ENCODE measurements around the gene CCDC93.

Gene CCDC93

DNA sequence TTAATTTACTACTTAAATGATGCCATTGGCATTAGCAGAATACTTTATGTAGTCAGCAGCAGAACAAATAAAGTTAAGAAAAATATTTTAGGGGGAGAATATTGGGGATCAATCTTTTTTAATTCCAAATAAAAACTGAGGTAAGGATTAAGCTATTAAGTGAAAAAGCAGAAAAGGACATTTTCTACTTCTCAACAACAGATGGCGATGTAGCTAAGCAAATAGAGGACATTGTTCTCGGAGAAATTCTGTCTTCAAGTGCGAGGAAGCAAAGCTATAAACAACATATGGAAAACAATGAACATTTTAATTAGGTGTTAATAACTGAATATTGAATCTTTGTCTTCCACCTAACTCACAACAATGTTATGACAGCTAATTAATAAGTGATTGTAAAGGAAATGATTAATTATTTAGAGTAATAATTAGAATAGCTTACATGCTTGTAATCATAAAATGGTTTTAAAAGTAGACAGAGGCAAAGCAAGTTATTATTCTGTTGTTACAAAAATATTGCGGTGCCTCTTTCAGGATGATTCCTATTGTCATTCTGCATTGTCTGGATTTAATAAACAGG lies 32.9 kb upstream of the CCDC93 start:
- Histone ChIP-seq H3K9me3 (ENCODE audit: control extremely low read depth in 1 of 5, control insufficient read depth in 4 of 5, insufficient read depth in 2 of 5, low read depth in 1 of 5, low read length in 4 of 5) (no peaks in the 10 kb centered on the region), H3K4me1 (ENCODE audit: control extremely low read depth in 1 of 4, control insufficient read depth in 4 of 4, insufficient read depth in 4 of 4, low read length in 3 of 4) (peaks cover 0 to 18% (median 10%) of the 10 kb centered on the region in 4 experiments), H3K27ac (ENCODE audit: insufficient read depth in 1 of 2, low read depth in 1 of 2, low read length in 2 of 2, poor library complexity in 1 of 2, severe bottlenecking in 2 of 2) (no peak overlapping the region), H3K4me3 (ENCODE audit: control insufficient read depth in 1 of 7, extremely low read depth in 1 of 7, insufficient read depth in 4 of 7, low read depth in 2 of 7, low read length in 6 of 7) (no peak overlapping the region), H3K36me3 (ENCODE audit: control insufficient read depth in 4 of 4, insufficient read depth in 4 of 4, low read length in 3 of 4) (no peaks in the 10 kb centered on the region), H3K27me3 (replicated peaks in 2 of 5; ENCODE audit: control insufficient read depth in 4 of 5, insufficient read depth in 5 of 5, low read length in 4 of 5) (peaks cover 0 to 5% (median 0%) of the 10 kb centered on the region in 5 experiments)
- CTCF ChIA-PET: interaction anchor here (0.7 to 4.5 kb wide), 24 partner anchors 9 to 812 kb away, joined by 3 to 59 read pairs (median 4); partner anchors contain the start of gene INSIG2
- WGBS (ENCODE audit: insufficient coverage): no CpG with 5 or more reads among the region's 4 CpGs
- DNase-seq: peak; percentile 46 to 69 (median 68)
- POLR2A ChIA-PET: interaction anchor here (0.6 kb wide), 2 partner anchors 300 to 359 kb away, joined by 3 read pairs; no protein-coding TSS in a partner anchor

DNA sequence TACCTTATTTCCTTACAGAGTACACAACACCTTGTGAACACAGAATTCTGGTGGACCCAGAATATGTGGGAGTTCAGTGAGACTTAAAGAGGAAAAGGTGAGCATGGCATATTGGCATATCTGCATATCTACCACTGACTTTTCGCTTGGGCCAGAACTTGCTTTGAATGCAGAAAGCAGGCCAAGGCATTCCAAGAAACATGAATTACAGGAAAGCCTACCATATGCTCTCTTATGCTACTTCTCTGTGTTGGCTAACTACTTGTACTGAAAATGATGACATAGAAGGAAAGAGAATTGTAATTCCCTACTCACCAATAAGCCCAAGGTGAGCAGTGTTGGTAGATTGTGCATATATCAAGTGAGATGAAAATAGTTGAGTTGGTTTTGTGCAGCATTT lies 31.4 kb upstream of the CCDC93 start:
- H3K4me3 ChIP-seq (ENCODE audit: control insufficient read depth in 1 of 7, extremely low read depth in 1 of 7, insufficient read depth in 4 of 7, low read depth in 2 of 7, low read length in 6 of 7): no peak overlapping the region
- no peak overlapping the region for H3K27ac ChIP-seq (ENCODE audit: insufficient read depth in 1 of 2, low read depth in 1 of 2, low read length in 2 of 2, poor library complexity in 1 of 2, severe bottlenecking in 2 of 2)
- ChIA-PET POLR2A (no interaction called here), CTCF (interaction anchor here (1.0 to 4.5 kb wide), 7 partner anchors 13 to 100 kb away, joined by 3 to 59 read pairs (median 4); no protein-coding TSS in a partner anchor)
- no peaks in the 10 kb centered on the region for H3K36me3 ChIP-seq (ENCODE audit: control insufficient read depth in 4 of 4, insufficient read depth in 4 of 4, low read length in 3 of 4)
- H3K9me3 ChIP-seq (ENCODE audit: control extremely low read depth in 1 of 5, control insufficient read depth in 4 of 5, insufficient read depth in 2 of 5, low read depth in 1 of 5, low read length in 4 of 5): no peaks in the 10 kb centered on the region
- WGBS (ENCODE audit: insufficient coverage): 100% methylated on average over 1 of the region's 1 CpG
- peaks cover 0 to 13% (median 6%) of the 10 kb centered on the region in 4 experiments for H3K4me1 ChIP-seq (ENCODE audit: control extremely low read depth in 1 of 4, control insufficient read depth in 4 of 4, insufficient read depth in 4 of 4, low read length in 3 of 4)
- no peak for DNase-seq
- peaks cover 0 to 5% (median 0%) of the 10 kb centered on the region in 5 experiments for H3K27me3 ChIP-seq (replicated peaks in 2 of 5; ENCODE audit: control insufficient read depth in 4 of 5, insufficient read depth in 5 of 5, low read length in 4 of 5)

DNA sequence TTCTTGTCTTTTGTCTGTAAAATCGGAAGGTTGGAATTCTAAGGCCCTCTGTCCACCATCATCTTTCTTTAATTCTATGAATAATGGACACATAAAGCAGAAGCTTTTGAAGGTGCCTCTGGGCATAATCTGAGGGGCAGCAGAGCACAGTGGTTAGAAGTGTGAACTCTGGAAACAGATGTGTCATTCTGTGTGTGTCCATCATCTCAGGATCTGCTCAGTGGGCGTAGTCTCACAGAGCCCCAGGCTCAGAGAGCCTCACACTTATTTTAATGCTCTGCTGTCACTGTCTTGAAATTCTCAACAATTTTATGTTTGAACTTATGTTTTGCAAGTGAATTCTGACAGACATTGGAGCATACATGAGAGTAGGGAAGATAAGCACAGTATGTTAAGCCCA lies 31.0 kb upstream of the CCDC93 start:
- DNase-seq: no peak
- Histone ChIP-seq H3K4me1 (ENCODE audit: control extremely low read depth in 1 of 4, control insufficient read depth in 4 of 4, insufficient read depth in 4 of 4, low read length in 3 of 4) (peaks cover 0 to 9% (median 4%) of the 10 kb centered on the region in 4 experiments), H3K9me3 (ENCODE audit: control extremely low read depth in 1 of 5, control insufficient read depth in 4 of 5, insufficient read depth in 2 of 5, low read depth in 1 of 5, low read length in 4 of 5) (no peaks in the 10 kb centered on the region), H3K36me3 (ENCODE audit: control insufficient read depth in 4 of 4, insufficient read depth in 4 of 4, low read length in 3 of 4) (no peaks in the 10 kb centered on the region), H3K27me3 (replicated peaks in 2 of 5; ENCODE audit: control insufficient read depth in 4 of 5, insufficient read depth in 5 of 5, low read length in 4 of 5) (peaks cover 0 to 5% (median 0%) of the 10 kb centered on the region in 5 experiments), H3K4me3 (ENCODE audit: control insufficient read depth in 1 of 7, extremely low read depth in 1 of 7, insufficient read depth in 4 of 7, low read depth in 2 of 7, low read length in 6 of 7) (no peak overlapping the region), H3K27ac (ENCODE audit: insufficient read depth in 1 of 2, low read depth in 1 of 2, low read length in 2 of 2, poor library complexity in 1 of 2, severe bottlenecking in 2 of 2) (no peak overlapping the region)
- ChIA-PET CTCF (interaction anchor here (1.0 to 1.5 kb wide), 2 partner anchors 13 to 17 kb away, joined by 3 read pairs; no protein-coding TSS in a partner anchor), POLR2A (no interaction called here)
- WGBS (ENCODE audit: insufficient coverage): no CpG with 5 or more reads among the region's 2 CpGs

DNA sequence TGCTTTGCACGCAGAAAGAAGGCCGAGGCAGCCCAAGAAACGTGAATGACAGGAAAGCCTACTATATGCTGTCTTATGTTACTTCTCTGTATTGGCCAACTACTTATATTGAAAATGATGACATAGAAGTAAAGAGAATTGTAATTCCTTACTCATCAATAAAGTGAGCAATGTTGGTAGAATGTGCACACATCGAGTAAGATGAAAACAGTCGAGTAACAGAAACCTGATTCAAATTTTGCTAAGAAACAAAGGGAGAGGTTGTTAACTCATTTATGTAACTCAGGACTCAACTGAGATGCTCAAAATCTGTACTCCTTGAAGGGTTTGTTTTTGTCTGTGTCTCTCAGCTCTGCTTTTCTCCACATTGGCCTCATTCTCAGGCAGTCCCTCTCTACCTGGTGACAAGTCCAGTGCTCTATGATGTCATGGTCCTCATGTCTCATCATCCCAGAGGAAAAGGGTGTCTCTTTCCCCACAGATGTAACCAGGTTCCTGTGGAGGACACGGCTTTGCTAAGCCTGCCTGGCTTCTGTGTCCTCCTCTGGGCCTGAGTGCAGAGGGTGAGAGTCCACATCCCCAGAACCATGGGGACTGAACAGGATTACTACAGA lies 30.3 kb upstream of the CCDC93 start:
- peaks cover 0 to 5% (median 1%) of the 10 kb centered on the region in 4 experiments for H3K4me1 ChIP-seq (ENCODE audit: control extremely low read depth in 1 of 4, control insufficient read depth in 4 of 4, insufficient read depth in 4 of 4, low read length in 3 of 4)
- POLR2A ChIA-PET: no interaction called here
- H3K9me3 ChIP-seq (ENCODE audit: control extremely low read depth in 1 of 5, control insufficient read depth in 4 of 5, insufficient read depth in 2 of 5, low read depth in 1 of 5, low read length in 4 of 5): no peaks in the 10 kb centered on the region
- no peak overlapping the region for H3K27ac ChIP-seq (ENCODE audit: insufficient read depth in 1 of 2, low read depth in 1 of 2, low read length in 2 of 2, poor library complexity in 1 of 2, severe bottlenecking in 2 of 2)
- peaks cover 0 to 5% (median 2%) of the 10 kb centered on the region in 5 experiments for H3K27me3 ChIP-seq (replicated peaks in 2 of 5; ENCODE audit: control insufficient read depth in 4 of 5, insufficient read depth in 5 of 5, low read length in 4 of 5)
- no peak overlapping the region for H3K4me3 ChIP-seq (ENCODE audit: control insufficient read depth in 1 of 7, extremely low read depth in 1 of 7, insufficient read depth in 4 of 7, low read depth in 2 of 7, low read length in 6 of 7)
- DNase-seq: no peak
- CTCF ChIA-PET: interaction anchor here (1.0 to 1.5 kb wide), 3 partner anchors 12 to 105 kb away, joined by 3 read pairs; no protein-coding TSS in a partner anchor
- no peaks in the 10 kb centered on the region for H3K36me3 ChIP-seq (ENCODE audit: control insufficient read depth in 4 of 4, insufficient read depth in 4 of 4, low read length in 3 of 4)
- 100% methylated on average over 2 of the region's 6 CpGs for WGBS (ENCODE audit: insufficient coverage)

DNA sequence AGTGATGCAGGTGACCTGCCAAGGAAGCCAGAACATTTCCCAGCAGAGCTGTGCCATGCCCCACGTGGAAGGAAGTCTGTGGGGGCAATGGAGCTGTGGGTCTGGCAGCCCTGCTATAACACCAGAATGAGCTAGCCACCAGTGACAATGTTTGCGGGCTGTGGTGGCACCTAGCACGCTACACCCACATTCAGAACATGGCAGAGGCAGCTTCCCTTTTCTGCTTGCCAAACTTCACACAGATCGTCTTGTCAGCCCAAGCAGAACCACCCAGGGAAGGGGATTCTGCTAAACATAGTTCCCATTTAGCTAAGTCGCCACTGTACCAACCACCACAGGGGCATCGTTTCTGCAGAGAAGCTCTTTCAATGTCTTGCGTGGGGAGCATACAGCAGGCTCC lies 27.0 kb upstream of the CCDC93 start:
- no peaks in the 10 kb centered on the region for H3K4me1 ChIP-seq (ENCODE audit: control extremely low read depth in 1 of 4, control insufficient read depth in 4 of 4, insufficient read depth in 4 of 4, low read length in 3 of 4)
- POLR2A ChIA-PET: no interaction called here
- CTCF ChIA-PET: interaction anchor here (0.7 to 1.3 kb wide), 6 partner anchors 9 to 161 kb away, joined by 3 to 6 read pairs (median 4); no protein-coding TSS in a partner anchor
- no peaks in the 10 kb centered on the region for H3K36me3 ChIP-seq (ENCODE audit: control insufficient read depth in 4 of 4, insufficient read depth in 4 of 4, low read length in 3 of 4)
- peak in 2 of 3 donors; percentile 73 to 83 for DNase-seq
- 51% methylated on average over 6 of the region's 7 CpGs for WGBS (ENCODE audit: insufficient coverage)
- peaks cover 0 to 2% (median 0%) of the 10 kb centered on the region in 5 experiments for H3K9me3 ChIP-seq (ENCODE audit: control extremely low read depth in 1 of 5, control insufficient read depth in 4 of 5, insufficient read depth in 2 of 5, low read depth in 1 of 5, low read length in 4 of 5)
- H3K4me3 ChIP-seq (ENCODE audit: control insufficient read depth in 1 of 7, extremely low read depth in 1 of 7, insufficient read depth in 4 of 7, low read depth in 2 of 7, low read length in 6 of 7): no peak overlapping the region
- H3K27ac ChIP-seq (ENCODE audit: insufficient read depth in 1 of 2, low read depth in 1 of 2, low read length in 2 of 2, poor library complexity in 1 of 2, severe bottlenecking in 2 of 2): no peak overlapping the region
- H3K27me3 ChIP-seq (replicated peaks in 2 of 5; ENCODE audit: control insufficient read depth in 4 of 5, insufficient read depth in 5 of 5, low read length in 4 of 5): peaks cover 0 to 12% (median 4%) of the 10 kb centered on the region in 5 experiments

DNA sequence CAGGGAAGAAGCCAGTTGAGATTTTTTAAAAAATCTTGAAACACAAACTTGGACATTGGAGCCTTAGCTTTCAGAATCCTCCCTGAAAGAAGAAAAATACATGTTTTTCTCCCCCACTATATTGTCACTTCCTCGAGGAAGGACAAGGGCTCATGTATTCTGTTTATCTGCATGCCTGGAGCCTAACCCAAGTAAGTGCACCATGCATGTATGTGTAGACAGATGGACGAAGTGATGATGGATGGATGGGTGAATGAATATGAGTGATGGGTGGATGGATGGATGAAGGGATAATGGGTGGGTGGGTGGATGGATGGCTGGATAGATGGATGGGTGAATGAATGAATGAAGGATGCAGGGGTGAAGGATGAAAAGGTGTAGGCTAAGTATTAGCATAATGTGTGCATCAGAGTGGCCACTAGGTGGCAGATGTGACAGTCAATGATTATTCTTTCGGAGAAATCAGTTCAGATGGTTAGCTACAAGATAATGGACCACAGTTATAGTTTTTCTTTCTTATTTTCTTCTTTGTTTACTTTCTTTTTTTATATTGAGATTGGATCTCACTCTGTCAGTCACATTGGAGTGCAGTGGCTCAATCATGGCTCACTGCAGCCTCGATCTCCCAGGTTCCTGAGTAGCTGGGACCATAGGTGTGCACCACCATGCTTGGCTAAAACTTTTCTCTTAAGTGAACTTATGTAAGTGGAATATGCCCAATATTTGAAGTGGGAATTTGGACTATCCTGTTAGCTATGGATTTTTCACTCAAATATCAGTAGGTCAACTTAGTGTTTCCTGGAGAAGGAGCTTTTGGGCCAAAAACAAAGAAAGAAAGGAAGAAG lies 18.5 kb upstream of the CCDC93 start:
- ChIA-PET CTCF (interaction anchor here (0.7 to 2.8 kb wide), 20 partner anchors 8 to 801 kb away, joined by 3 to 20 read pairs (median 3); partner anchors contain the start of gene CCDC93), POLR2A (interaction anchor here (0.6 to 0.7 kb wide), 2 partner anchors 18 to 34 kb away, joined by 3 to 4 read pairs; partner anchors contain the start of gene CCDC93)
- DNase-seq: peak; percentile 31 to 68 (median 63)

More for the DNA sequence above, 18.5 kb upstream of the CCDC93 start:
- H3K4me3 ChIP-seq (ENCODE audit: control insufficient read depth in 1 of 7, extremely low read depth in 1 of 7, insufficient read depth in 4 of 7, low read depth in 2 of 7, low read length in 6 of 7): no peak overlapping the region
- 50% methylated on average over 1 of the region's 4 CpGs for WGBS (ENCODE audit: insufficient coverage)
- H3K9me3 ChIP-seq (ENCODE audit: control extremely low read depth in 1 of 5, control insufficient read depth in 4 of 5, insufficient read depth in 2 of 5, low read depth in 1 of 5, low read length in 4 of 5): peaks cover 0 to 5% (median 0%) of the 10 kb centered on the region in 5 experiments
- peaks cover 0 to 12% (median 6%) of the 10 kb centered on the region in 5 experiments for H3K27me3 ChIP-seq (replicated peaks in 2 of 5; ENCODE audit: control insufficient read depth in 4 of 5, insufficient read depth in 5 of 5, low read length in 4 of 5)
- no peaks in the 10 kb centered on the region for H3K36me3 ChIP-seq (ENCODE audit: control insufficient read depth in 4 of 4, insufficient read depth in 4 of 4, low read length in 3 of 4)
- no peaks in the 10 kb centered on the region for H3K4me1 ChIP-seq (ENCODE audit: control extremely low read depth in 1 of 4, control insufficient read depth in 4 of 4, insufficient read depth in 4 of 4, low read length in 3 of 4)
- no peak overlapping the region for H3K27ac ChIP-seq (ENCODE audit: insufficient read depth in 1 of 2, low read depth in 1 of 2, low read length in 2 of 2, poor library complexity in 1 of 2, severe bottlenecking in 2 of 2)

All from common myeloid progenitor, CD34-positive (primary cell).